Measurements from ENCODE around the gene APOBEC3H.

APOBEC3H gene

DNA sequence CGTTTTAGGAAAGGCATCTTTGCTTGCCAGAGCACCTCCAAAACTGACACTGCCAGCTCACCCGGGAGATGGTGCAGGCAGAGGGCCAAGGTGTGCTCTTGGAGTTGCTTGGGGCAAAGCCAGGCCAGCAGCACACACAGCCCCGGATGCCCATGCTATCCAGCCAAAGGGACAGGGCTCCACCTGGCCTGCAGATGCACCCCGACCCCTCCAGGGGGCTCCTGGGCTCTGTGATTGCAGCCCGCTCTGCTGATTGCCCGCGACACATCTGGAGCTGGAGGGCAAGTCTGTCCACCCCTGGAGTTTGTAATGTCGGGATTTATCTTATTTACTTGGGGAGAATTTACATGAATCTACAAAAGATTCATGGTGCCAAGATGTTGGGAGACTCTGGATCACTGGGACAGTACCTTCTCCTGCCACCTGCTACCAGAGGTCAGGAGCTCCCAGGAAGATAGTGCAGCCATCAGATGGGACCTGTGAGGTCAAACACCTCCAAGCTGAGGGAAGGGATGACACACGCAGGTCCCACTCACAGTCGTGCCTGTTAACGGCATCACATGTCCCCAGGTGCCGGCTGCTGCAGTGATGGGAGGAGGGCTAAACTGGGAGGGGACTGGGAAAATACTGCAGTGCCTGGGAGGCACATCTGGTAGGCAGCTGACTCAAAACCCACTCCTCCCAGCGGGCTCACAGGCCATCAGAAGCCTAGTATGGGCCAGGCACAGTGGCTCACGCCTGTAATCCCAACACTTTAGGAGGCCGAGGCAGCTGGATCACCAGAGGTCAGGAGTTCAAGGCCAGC is 38.2 kb downstream of the APOBEC3H start:
- DNase-seq (ENCODE audit: low read depth): no peak

DNA sequence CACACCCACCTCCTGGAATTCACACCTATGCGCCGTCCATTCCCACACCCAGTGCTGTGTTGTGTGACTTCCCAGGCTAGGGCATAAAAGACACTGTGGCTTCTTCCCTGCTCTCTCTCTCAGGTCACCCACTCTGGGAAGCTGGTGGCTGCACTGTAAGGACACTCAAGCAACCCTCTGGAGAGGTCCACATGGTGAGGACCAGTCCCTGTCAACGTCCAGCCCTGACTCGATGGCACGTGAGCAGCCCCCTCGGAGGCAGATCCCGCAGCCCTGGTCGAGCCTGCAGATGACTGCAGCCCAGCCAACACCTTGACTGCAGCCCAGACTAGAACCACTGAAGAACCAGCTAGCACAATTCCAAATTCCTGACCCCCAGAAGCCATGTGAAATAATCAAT is 39.3 kb downstream of the APOBEC3H start:
- DNase-seq (ENCODE audit: low read depth): no peak

DNA sequence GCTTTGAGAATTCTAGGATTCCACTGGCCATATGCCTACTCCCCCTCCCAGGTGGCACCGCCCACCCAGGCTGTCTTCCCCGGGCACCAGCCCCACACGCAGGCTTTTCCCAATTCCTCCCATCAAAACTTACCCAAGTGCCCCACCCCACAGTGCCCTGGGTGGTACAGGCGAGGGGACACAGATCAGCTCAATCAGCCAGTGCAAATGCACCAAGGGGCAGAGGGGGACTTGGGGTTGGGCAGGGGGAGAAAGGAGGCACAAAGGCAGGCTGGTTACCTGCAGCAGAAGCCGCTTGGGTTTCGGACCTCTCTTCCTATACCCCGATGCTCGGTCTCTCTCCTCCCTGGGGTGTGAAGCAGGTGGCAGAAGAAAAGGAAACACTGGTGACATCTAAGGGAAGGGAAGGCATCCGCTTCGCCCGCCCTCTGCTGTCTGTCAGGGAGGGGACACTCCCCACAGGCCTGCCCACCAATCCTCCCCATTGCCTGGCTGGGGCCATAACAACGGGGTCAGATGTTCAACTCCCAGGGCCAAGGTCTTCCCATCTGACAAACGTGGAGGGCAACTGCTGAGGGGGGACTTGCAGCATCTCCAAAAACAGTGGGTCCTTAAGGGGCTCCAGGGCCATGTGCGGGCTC is 41.4 kb downstream of the APOBEC3H start:
- DNase-seq (ENCODE audit: low read depth): no peak

- no peak for DNase-seq (ENCODE audit: low read depth)
These were observed 42.9 kb downstream of the APOBEC3H start for GRCh38 chr22:39139933-39140332.

DNA sequence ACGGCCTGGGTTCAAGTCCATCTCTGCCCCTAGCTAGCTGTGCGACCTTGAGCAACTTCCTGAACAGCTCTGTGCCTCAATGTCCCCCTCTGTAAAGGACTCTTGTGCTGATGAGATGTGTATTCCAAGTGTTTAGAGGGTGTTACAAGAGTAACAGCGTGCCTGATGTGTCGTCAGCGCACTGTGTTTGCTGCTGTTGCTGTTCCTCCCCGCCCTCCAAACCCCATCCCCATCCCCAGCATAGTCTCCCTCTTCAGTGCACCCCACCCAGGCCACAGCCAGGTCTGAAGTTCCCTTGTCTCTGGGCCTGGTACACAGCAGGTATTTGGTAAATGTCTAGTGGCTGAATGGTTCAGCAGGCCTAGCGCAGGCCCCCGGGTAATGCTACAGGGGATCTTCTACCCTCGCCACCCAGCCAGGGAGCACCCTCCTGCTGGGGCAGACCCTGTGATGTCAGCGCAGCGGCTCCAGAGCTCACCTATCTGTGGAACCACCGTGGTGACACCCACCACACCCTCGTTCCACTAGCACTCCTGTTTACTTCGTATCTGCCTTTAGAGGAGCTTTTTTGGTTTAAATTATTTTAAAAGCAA is 45.1 kb downstream of the APOBEC3H start:
- no peak for DNase-seq (ENCODE audit: low read depth)

- DNase-seq (ENCODE audit: low read depth): peak; percentile 35
These were observed 47.2 kb downstream of the APOBEC3H start for GRCh38 chr22:39144101-39144767.

DNA sequence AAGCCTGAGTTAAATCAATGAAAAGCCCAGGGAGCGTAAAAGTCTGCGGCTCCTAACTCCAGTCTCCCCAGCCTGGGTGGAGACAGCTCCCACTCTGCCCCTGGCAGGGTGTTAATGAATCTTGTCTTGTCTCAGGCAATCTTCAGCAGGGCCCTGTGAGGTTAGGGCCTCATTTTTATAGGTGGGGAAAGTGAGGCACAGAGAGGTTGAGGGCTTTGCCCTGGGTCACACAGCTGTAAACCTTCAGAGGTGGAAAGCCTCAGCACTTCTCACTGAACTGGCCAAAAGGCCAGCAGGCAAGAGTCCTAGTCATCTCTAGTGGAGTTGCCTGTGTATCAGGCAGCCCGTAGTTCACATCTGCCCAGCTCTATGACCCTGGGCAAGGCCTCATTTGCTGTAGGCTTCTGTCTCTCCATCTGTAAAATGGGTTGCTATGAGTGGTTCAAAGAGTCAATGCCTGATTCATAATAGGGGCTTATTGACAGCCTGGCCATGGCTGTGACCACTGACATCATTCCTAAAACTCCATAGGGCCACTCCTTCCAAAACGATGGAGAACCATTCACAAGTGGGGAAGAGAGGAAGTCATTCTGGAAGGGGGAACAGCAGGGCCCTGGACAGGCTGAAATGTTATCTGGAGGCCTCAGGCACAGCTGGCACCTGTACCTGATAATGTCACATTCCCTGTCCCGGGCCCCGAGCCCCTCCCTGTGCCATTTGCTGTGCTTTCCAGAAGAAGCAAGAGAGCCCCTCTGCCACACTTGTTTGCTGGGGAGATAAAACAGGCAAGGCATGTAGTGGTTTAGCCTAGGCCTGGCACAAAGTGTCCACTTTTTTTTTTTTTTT is 49.4 kb downstream of the APOBEC3H start:
- DNase-seq (ENCODE audit: low read depth): no peak

GRCh38 chr22:39147335-39148025 is 50.4 kb downstream of the APOBEC3H start:
- DNase-seq (ENCODE audit: low read depth): no peak

DNA sequence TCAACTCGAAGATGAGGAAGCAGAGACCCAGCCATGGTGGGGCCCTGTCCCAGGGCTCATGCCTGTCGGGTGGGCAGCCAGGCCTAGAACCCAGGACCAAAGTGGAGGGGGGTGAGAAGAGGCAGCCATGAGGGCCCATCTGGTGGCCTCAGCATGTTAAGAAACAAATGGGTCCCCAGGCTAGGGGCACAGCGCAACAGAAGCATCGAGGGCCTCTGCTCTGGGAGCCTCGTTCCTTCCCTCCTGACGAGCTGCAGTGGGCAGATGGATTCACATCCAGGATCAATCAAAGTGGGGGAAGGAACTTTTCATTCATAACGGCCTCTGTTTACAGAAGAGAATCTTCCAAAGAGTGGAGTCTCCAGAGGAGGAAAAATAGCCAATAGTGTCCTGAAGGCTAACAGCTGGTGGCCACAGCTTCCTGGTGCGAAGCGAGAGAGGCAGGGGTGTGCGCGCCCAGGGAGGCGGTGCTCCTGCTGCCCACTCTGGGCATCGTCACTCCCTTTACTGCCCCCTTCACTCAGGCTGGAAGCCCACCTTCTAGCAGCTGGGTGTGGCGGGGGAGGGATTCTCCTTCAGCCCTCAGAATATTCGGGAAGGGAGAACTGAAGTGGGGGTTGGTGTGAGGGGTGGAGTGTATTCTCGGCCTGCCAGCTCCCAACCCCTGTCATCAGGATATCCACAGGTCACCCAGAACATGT is 51.1 kb downstream of the APOBEC3H start:
- no peak for DNase-seq (ENCODE audit: low read depth)

- peak; percentile 41 for DNase-seq (ENCODE audit: low read depth)
These were observed 51.9 kb downstream of the APOBEC3H start for GRCh38 chr22:39148727-39149535.

DNA sequence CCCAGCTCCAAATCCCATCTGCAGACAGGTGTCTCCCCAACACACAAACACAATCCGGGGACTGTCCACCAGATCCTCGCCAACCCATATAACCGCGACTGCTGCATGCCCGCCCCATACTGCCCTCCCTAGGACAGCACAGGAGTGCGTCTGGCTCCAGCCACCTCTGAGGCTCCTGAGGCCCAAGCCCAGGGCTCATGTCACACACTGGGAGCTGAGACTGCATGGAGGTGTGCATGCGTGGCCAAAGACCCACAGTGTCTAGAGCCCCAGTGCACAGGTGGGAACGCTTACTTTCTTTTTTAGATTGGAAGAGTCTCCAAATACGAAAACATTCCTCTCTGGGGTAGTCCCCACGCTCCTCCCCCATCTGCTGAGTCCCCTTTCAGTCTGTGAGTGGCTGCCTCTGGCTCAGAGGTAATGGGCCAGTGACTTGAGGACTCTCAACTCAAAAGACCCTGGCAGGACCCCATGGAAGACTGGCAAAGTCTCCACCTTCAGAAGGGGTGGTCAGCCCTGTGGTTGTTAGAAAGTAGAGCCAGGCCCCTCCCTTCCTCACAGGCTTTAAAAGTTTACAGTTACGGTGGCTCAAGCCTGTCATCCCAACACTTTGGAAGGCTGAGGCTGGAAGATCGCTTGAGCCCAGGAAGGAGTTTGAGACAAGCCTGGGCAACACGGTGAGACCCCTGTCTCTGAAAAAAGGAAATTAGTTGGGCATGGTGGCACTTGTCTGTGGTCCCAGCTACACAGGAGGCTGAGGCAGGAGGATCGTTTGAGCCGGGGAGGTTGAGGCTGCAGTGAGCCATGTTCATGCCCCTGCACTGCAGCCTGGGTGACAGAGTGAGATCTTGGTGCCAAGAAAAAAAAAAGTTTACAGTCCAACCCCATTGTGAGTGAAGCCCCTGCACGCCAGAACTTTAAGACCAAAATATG is 53.1 kb downstream of the APOBEC3H start:
- DNase-seq (ENCODE audit: low read depth): no peak

GRCh38 chr22:39150848-39151215 is 53.8 kb downstream of the APOBEC3H start:
- DNase-seq (ENCODE audit: low read depth): no peak

DNA sequence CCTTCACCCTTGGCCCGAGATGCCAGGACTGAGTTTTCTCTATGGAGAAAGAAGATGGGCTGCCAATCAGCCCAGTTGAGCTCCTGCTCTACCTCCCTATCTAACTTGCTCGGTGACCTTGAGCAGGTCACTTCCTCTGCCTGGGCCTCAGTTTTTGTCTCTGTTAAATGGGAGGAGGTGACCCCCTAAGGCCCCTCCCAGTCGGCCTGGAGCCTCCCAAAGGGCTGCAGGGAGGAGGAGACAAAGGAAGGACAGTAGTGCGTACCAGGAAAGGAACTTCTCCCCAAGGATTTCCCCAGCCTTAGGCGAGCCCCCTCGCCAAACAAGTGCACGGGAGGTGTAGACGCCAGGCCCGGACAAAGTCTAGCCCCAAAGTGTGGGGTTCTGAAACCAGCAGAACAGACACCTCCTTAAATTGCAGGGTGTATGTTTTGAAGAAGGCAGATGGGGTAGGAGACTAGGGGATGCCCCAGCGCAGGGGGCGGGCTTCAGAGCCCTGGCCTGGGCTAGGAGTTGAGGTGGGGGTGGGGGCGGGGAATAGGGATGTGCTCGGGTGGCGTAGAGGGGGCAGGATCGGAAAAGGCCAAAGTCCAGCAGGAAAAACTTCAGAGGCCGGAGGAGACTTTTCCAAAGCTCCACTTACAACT is 54.4 kb downstream of the APOBEC3H start:
- DNase-seq (ENCODE audit: low read depth): no peak

DNA sequence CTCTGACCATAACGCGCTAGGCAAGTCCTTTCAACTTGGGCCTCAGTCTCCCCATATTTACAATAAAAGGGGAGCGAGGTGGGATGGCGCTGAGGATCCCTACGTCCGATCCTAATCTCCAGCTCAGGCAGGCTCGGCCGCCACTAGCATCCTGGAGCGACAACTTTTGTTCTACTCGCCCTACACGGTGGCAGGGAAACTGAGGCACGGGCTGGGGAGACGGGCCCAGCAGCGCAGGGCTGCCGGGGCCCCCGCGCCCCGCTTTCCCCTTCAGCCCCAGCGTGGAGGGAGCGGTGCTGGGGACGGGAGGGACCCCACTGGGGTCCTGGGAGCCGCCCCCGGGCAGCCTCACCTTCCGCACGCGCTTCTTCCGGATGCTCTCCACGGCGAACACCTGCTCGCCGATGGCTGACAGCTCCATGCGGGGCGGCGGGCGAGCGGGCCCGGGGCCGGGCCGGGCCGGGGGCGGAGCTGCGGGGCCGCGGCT is 55.0 kb downstream of the APOBEC3H start:
- no peak for DNase-seq (ENCODE audit: low read depth)

GRCh38 chr22:39152511-39153219 is 55.6 kb downstream of the APOBEC3H start, which contains the start of gene CBX7:
Gene CBX7, minus strand, starts transcription at chr22:39152680. Its CDS starts 236 bp downstream, at chr22:39152444.
- DNase-seq (ENCODE audit: low read depth): peak; percentile 79

- no peak for DNase-seq (ENCODE audit: low read depth)
These were observed 56.2 kb downstream of the APOBEC3H start for GRCh38 chr22:39153220-39153717.
